HepG2 (cell line): Measurements from ENCODE around the gene SPNS1. TPM values are rescaled to one million over a fixed set of nuclear protein-coding genes. Genes with fewer than 3 reads are reported as not detected.

ENCODE experiments used
- AHDC1 ChIP-seq: sonication (generic); formaldehyde crosslinking; IDR thresholded peaks from 2 replicates; pipeline ENCODE4 v1.5.1; 2020; ENCODE audit warnings: mild to moderate bottlenecking, missing genetic modification reagents, borderline replicate concordance
- ARID2 ChIP-seq: sonication (generic); formaldehyde crosslinking; IDR thresholded peaks from 2 replicates; pipeline ENCODE4 v1.8.1; 2022; ENCODE audit warnings: mild to moderate bottlenecking, missing genetic modification reagents, borderline replicate concordance
- ARNT2 ChIP-seq: sonication (generic); formaldehyde crosslinking; IDR thresholded peaks from 2 replicates; pipeline ENCODE4 v1.8.0; 2022; ENCODE audit warnings: mild to moderate bottlenecking, low read depth, missing genetic modification reagents, moderate library complexity
- BRF2 ChIP-seq: sonication (generic); formaldehyde crosslinking; IDR thresholded peaks from 2 replicates; pipeline ENCODE4 v1.8.1; 2022; ENCODE audit warnings: mild to moderate bottlenecking, missing genetic modification reagents
- CBX2 ChIP-seq, 2 experiments: fragments of 200-600 bp in 1 of 2; sonication (generic); formaldehyde crosslinking in 1 of 2; IDR thresholded peaks; 2 replicates each; pipeline versions ENCODE4 v1.7.0 to v1.8.1; 2018 to 2022; ENCODE audit warnings: low read depth in 2 of 2, low read length in 1 of 2, mild to moderate bottlenecking in 1 of 2, missing genetic modification reagents in 1 of 2
- DMTF1 ChIP-seq: sonication (generic); formaldehyde crosslinking; IDR thresholded peaks from 2 replicates; pipeline ENCODE4 v1.4.0; 2020; ENCODE audit warnings: mild to moderate bottlenecking, missing genetic modification reagents
- HNF1A ChIP-seq, 2 experiments: sonication (generic) in 1 of 2; formaldehyde crosslinking in 1 of 2; IDR thresholded peaks; 2 replicates each; pipeline versions ENCODE4 v1.4.0 to v1.6.1; 2016 to 2020; ENCODE audit warnings: borderline replicate concordance in 1 of 2, low read depth in 1 of 2, mild to moderate bottlenecking in 1 of 2, missing genetic modification reagents in 1 of 2
- MAFG ChIP-seq: sonication (generic); formaldehyde crosslinking; IDR thresholded peaks from 2 replicates; pipeline ENCODE4 v1.5.1; 2020; ENCODE audit warnings: mild to moderate bottlenecking, missing genetic modification reagents
- MED13 ChIP-seq: sonication (generic); formaldehyde crosslinking; IDR thresholded peaks from 2 replicates; pipeline ENCODE4 v1.5.0; 2020; ENCODE audit warnings: missing genetic modification reagents
- SAFB2 ChIP-seq: sonication (generic); formaldehyde crosslinking; IDR thresholded peaks from 2 replicates; pipeline ENCODE4 v1.5.1; 2020; ENCODE audit warnings: missing genetic modification reagents, low read depth, mild to moderate bottlenecking, borderline replicate concordance
- TCF12 ChIP-seq, 2 experiments: fragments of 450-650 bp in 1 of 2; sonication (generic) in 1 of 2; formaldehyde crosslinking in 1 of 2; IDR thresholded peaks; 2 replicates each; pipeline versions ENCODE4 v1.6.1 to v1.8.0; 2017 to 2022; ENCODE audit warnings: antibody characterized with exemption in 1 of 2, mild to moderate bottlenecking in 1 of 2, missing genetic modification reagents in 1 of 2, moderate library complexity in 1 of 2
- ZNF446 ChIP-seq: sonication (generic); formaldehyde crosslinking; IDR thresholded peaks from 2 replicates; pipeline ENCODE4 v1.5.0; 2020; ENCODE audit warnings: mild to moderate bottlenecking, missing genetic modification reagents
- ZNF724P ChIP-seq: sonication (generic); formaldehyde crosslinking; IDR thresholded peaks from 2 replicates; pipeline ENCODE4 v1.8.0; 2022; ENCODE audit warnings: missing genetic modification reagents, borderline replicate concordance
- ZNF879 ChIP-seq: sonication (generic); formaldehyde crosslinking; IDR thresholded peaks from 2 replicates; pipeline ENCODE4 v1.8.1; 2023; ENCODE audit warnings: missing genetic modification reagents
- polyA plus RNA-seq, 8 experiments: library from polyadenylated mRNA; depleted of rRNA in 3 of 8; stranded (reverse) in 7 of 8; unstranded in 1 of 8; fragments of >200 nt; fragmentation: Illumina TruSeq in 4 of 8; extraction: Trizol in 4 of 8; gene quantifications; 2 replicates each; pipeline versions ENCODE4 v1.2.1 to v1.2.3, GENCODE V29; 2011 to 2016; ENCODE audit warnings: low read depth in 4 of 8, missing spikeins in 1 of 8, mixed read lengths in 1 of 8; ENCODE audit not compliant: insufficient read depth in 1 of 8
- total RNA-seq, 5 experiments: library from RNA; depleted of rRNA; stranded (reverse); fragments of >200 nt; fragmentation: Illumina TruSeq; extraction: Trizol; gene quantifications; 2 replicates each; pipeline ENCODE4 v1.2.3, GENCODE V29; 2016; ENCODE audit warnings: low read depth in 1 of 5

SPNS1 gene
- total and polyA plus RNA-seq, 2 of the 13 experiments (the other 11 are each of a cell fraction or from before 2014, with no cell fraction given): 25.6 to 38.8 TPM

DNA sequence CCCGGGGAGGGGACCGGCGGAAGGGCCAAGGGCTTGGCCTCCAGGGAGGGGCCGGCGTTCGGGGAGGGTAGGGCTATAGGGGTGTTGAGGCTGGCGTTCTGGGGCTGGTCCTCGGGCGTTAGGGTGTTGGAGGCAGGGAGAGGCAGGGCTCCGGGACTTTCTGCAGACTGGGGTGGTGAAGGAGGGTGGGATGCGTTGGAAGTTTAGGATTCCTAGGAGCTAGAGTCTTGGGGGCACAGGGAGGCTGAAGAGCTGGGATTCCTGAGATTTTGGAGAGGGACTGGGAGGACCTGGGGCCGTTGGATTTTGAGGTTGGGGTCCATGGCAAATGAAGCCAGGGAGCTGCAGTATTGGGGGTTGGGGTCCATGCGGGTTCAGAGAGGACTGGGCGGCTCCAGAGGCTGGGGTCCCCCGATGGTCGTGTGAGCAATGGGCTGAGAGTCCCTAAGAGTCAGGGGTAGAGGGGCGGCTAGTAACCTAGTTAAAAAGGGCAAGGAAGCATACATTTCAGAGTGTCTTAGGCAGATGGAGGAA is 23.1 kb upstream of the SPNS1 start (continued):
- no peak for TF ChIP-seq BRF2 (CRISPR knock-in tag)
- TF ChIP-seq ARID2 (CRISPR knock-in tag): no peak
- 0 out of 2 replicates have a peak, but pooled peaks have one; percentile 6 for TF ChIP-seq ZNF446
- peak; percentile 4; the same call in 1 of the 2 replicates for TF ChIP-seq MED13 (CRISPR knock-in tag)
- TF ChIP-seq ARNT2 (CRISPR knock-in tag): no peak
- TF ChIP-seq CBX2 (IDR thresholded peaks at IDR 0.05; ENCODE audit: low read depth, low read length): no peak
- no peak for TF ChIP-seq CBX2 (CRISPR knock-in tag; IDR thresholded peaks at IDR 0.05; ENCODE audit: low read depth)
- no peak for TF ChIP-seq TCF12 (IDR thresholded peaks at IDR 0.05)
- peak; percentile 18; the same call in 1 of the 2 replicates for TF ChIP-seq TCF12 (CRISPR knock-in tag; IDR thresholded peaks at IDR 0.05)
- TF ChIP-seq AHDC1 (CRISPR knock-in tag): 0 out of 2 replicates have a peak, but pooled peaks have one; percentile 19
- TF ChIP-seq MAFG (CRISPR knock-in tag): no peak
- TF ChIP-seq SAFB2 (CRISPR knock-in tag): no peak
- no peak for TF ChIP-seq ZNF879 (CRISPR knock-in tag)
- TF ChIP-seq ZNF724P: no peak
- no peak for TF ChIP-seq DMTF1 (CRISPR knock-in tag)
- TF ChIP-seq HNF1A (IDR thresholded peaks at IDR 0.05; ENCODE audit: low read depth): no peak
- TF ChIP-seq HNF1A (CRISPR knock-in tag; IDR thresholded peaks at IDR 0.05; ENCODE audit: borderline replicate concordance): no peak
